ENCODE data around the gene FAM174C.

Gene FAM174C

DNA sequence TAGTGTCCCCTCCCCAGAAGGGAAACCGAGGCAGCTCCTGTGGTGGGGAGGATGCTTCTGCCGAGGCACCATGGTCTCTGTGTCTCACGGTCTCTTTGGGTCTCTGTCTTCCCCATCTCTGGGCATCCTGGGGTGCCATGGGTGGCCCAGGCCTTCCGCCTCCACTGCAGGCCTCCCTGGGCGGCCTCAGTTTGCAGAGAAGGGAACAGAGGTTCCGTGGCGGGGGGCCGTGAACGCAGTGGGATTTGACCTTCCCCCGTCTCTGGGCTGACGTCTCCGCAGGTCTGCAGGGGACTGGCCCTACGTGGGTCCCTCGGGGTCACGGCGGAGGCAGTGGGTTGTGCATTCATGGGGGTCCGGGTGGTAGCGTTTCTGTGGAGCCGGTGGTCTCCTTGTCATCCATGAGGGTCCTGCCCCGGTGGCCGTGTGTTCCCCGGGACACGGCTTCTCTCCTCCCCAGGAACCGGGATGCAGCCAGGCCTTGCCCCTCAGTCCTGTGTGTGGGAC lies 14.9 kb downstream of the FAM174C start:
- TF ChIP-seq, protein P1, sequence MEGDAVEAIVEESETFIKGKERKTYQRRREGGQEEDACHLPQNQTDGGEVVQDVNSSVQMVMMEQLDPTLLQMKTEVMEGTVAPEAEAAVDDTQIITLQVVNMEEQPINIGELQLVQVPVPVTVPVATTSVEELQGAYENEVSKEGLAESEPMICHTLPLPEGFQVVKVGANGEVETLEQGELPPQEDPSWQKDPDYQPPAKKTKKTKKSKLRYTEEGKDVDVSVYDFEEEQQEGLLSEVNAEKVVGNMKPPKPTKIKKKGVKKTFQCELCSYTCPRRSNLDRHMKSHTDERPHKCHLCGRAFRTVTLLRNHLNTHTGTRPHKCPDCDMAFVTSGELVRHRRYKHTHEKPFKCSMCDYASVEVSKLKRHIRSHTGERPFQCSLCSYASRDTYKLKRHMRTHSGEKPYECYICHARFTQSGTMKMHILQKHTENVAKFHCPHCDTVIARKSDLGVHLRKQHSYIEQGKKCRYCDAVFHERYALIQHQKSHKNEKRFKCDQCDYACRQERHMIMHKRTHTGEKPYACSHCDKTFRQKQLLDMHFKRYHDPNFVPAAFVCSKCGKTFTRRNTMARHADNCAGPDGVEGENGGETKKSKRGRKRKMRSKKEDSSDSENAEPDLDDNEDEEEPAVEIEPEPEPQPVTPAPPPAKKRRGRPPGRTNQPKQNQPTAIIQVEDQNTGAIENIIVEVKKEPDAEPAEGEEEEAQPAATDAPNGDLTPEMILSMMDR (conservative IDR thresholded peaks at IDR 0.05; ENCODE audit: low read length), result no peak
- H3K4me3 ChIP-seq (ENCODE audit: low read length), result no peak overlapping the region
- DNase-seq (ENCODE audit: low read depth), result no peak

DNA sequence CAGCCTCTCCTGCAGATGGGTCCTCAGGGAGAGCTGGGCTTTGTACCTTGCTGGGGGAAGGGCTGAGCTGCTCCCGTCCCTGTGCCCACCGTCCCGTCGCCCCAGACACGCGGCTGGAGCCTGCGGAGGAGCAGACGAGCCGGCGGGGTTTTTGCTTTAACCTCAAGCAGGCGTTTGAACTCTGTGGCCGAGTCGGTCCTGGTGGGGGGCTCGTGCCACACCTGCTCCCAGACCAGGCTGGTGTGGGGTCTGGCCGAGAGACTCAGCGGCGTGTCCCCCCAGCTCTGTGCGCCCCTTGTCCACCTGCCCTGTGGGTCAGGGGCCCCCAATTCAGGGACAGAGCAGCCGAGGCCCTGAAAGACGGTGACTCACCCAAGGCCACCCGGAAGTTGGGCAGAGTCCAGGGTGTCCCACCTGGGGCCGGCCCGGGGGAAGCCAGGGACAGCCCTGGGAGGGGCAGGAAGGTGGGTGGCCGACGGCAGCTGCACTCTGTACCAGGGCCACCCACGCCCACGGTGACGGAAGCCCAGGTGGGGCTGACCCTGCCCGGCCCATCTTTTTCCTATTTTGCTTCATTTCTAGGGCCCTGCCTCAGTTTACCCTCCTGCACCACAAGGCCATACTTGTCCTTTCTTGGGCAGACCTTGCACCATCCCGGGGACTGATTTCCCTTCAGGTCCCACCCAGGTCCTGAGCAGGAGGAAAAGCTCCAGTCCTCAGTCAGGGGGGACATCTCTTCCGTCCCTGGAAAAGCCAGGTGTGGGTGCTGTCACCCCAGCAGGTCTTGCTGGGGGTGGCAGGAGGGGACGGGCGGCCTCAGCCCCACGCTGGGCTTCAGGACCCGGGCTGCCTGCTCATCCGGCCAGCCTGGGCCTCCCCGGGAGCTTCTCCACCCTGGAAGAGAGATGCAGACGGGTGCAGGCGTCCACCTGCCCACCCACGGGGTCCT lies 15.6 kb downstream of the FAM174C start:
- no peak for DNase-seq (ENCODE audit: low read depth)
- TF ChIP-seq, protein P1 (conservative IDR thresholded peaks at IDR 0.05; ENCODE audit: low read length), result no peak
- no peak overlapping the region for H3K4me3 ChIP-seq (ENCODE audit: low read length)

DNA sequence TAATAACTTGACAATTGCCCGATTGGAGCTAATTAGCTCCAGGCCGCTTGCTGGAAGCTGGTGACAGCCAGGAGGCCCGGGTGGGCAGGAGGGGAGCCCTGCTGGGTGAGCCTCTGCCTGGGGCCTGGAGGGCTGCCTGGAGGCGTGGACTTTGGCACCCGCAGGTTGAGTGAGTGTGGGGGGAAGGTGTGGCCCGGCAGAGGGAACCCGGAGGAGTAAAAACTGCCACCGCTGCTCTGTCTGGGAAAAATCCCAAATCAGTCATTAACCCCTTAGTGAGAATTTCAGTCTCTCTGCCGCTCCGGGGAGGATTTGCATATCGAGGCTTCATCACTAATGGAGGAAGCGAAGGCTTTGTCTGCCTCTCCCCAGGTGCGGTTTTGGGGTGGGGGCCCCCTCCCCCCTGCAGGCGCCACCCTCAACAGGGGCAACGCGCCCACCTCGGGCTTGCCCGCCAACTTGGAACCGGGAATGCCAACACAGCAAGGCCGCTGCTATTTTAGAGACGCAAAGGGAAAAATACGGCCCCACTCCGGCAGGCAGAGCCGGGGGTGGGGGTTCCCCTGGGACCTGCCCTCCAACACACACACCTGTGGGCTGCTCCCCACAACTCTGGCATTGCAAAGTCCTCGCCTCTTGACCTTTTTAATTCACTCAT lies 16.6 kb downstream of the FAM174C start:
- no peak for DNase-seq (ENCODE audit: low read depth)
- TF ChIP-seq, protein P1 (conservative IDR thresholded peaks at IDR 0.05; ENCODE audit: low read length), result no peak
- H3K4me3 ChIP-seq (ENCODE audit: low read length), result no peak overlapping the region

DNA sequence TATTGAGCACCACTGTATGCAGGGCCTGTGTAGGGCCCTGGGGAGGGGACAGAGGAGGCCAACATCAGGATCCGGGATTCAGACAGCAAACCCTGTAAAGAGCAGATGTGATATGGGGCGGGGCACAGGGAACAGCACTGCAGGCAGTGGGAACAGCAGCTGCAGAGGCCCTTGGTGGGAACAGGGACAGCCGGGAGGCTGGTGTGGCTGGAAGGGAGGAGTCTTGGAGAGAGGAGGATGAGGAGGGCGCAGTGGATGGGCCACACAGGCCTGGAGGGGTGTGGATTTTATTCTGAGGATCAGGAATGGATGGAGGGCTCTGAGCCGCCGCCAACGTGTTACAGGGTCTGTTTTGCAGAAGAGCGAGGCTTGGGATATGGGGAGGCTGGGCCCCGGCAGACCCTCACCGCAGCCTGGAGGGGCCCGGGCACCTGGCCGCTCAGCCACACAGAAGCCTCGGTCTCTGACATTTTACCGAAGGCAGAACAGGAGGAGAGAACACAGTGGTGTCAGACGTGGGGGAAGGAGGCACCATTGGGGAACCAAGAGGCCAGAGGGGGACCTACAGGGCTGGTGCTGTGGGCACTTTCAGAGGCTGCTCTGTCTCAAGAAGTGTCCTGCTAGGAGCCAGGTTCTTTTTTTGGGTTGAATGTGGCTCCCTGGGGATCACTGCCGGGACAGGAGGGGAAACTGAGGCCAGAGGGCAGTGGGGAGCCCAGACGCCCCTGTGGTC lies 17.3 kb downstream of the FAM174C start:
- DNase-seq (ENCODE audit: low read depth), result no peak
- TF ChIP-seq, protein P1 (conservative IDR thresholded peaks at IDR 0.05; ENCODE audit: low read length), result no peak

DNA sequence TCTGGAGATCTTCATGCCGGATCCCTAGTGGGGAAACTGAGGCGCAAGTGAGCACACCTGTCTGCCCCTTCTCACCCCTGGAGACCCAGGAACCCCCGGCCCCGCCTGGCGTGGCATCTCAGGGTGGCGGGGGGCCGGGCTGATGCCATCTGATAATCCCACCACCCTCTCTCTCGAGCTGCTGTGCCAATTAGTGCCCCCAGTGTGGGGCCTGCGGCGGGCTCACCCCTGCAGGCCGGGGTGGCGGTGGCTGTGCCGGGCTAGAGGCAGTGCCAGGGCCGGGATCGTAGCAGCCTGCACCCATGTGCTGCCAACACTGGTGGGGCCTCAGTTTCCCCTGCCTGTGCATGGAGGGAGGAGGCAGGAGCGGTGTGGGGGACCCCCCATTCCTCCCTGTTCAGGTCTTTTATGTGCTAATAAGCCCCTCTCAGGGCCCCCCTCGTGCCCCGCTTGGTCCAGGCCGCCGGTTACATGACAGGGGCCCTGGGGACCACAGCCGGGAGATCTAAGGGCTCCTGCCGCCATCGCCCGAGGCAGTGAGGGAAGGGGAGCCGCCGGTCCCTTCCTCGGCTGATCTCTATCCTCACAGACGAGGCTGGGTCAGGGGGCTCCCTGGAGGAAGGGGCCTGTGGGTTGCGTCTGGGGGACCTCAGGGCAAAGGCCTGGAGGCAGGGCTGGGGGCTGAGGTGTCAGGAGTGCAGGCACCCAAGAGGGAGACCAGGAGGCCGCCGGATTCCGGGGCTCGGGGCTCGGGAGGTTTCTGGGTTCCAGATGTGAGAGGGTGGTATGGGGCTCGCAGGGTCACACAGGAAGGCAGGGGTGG lies 18.7 kb downstream of the FAM174C start:
- TF ChIP-seq, protein P1 (conservative IDR thresholded peaks at IDR 0.05; ENCODE audit: low read length), result no peak
- DNase-seq (ENCODE audit: low read depth), result no peak
- H3K4me3 ChIP-seq (ENCODE audit: low read length), result no peak overlapping the region

More for the DNA sequence above, 17.3 kb downstream of the FAM174C start:
- H3K4me3 ChIP-seq (ENCODE audit: low read length), result no peak overlapping the region

DNA sequence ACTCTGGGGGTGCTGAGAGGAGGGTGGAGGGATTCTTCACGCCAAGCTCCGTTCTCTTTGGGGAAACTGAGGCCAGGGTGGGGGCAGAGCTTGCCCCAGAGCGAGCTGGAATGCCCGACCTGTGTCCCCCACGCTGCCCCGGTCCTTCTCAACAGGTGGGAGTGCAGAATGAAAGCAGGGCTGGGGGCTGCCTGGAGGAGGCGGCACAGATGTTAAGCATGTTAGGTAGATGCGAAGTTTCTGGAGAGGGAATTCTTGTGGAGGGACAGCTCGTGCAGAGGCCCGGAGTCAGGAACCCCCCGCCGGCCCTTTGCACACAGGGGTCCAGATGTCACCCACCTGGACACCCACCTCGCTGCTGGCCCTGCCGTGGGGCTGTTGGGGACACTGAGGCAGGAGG lies 19.4 kb downstream of the FAM174C start:
- TF ChIP-seq, protein P1 (conservative IDR thresholded peaks at IDR 0.05; ENCODE audit: low read length), result no peak
- DNase-seq (ENCODE audit: low read depth), result no peak
- no peak overlapping the region for H3K4me3 ChIP-seq (ENCODE audit: low read length)

Measured in AG10803 (cell line).